HepG2 (cell line): ENCODE measurements around the gene SLX9. TPM values are rescaled to one million over a fixed set of nuclear protein-coding genes. Genes with fewer than 3 reads are reported as not detected.

Source experiments
- ATAC-seq: fragments of 200-7000 bp; cut with Tn5 transposase; 3 replicates; pipeline ENCODE4 v1.9.1; 2020; ENCODE audit warnings: mild to moderate bottlenecking, moderate library complexity
- BruUV-seq: library from RNA; stranded (reverse); fragments of 400-500 nt; replicated peaks from 2 replicates; lab custom pipeline; 2021; lab: Mats Ljungman, UMichigan
- CTCF ChIA-PET: fragments of 300-600 bp; formaldehyde crosslinking; extraction: SDS; loops from one replicate; lab custom pipeline; 2021; ENCODE audit warnings: low total read pairs, inconsistent platforms, low intra/inter-chr PET ratio; lab: Yijun Ruan, JAX
- POLR2A ChIA-PET: fragments of 350-600 bp; sonication (Branson Sonifier 250); formaldehyde crosslinking; loops from one replicate; lab custom pipeline; 2020; ENCODE audit warnings: antibody characterized with exemption, inconsistent platforms; lab: Yijun Ruan, JAX
- DNase-seq: peaks from one replicate; pipeline ENCODE4 v3.0.0-alpha.2; 2015; ENCODE audit warnings: low spot score
- FAIRE-seq: peaks from 3 replicates; lab custom pipeline; 2011; peaks lifted over from hg19 to GRCh38; lab: Jason Lieb, UNC
- H2AFZ ChIP-seq: one replicate; pipeline ENCODE4 v1.6.1; 2011; ENCODE audit warnings: low read length, inconsistent platforms
- H3K27ac ChIP-seq: fragments of 300-600 bp; 3 replicates; pipeline ENCODE4 v1.8.0; 2011; ENCODE audit warnings: mixed run types, mild to moderate bottlenecking, mixed read lengths, low read length, inconsistent platforms; ENCODE audit not compliant: insufficient read depth; ENCODE audit errors: extremely low read length
- H3K27me3 ChIP-seq, 2 experiments: fragments of 200-600 bp in 1 of 2; 2 replicates in 1 of 2; 3 replicates in 1 of 2; pipeline versions ENCODE4 v1.6.0 to v1.8.0; 2011; ENCODE audit warnings: low read length in 2 of 2, mild to moderate bottlenecking in 2 of 2, moderate library complexity in 2 of 2, inconsistent platforms in 1 of 2; ENCODE audit not compliant: insufficient read depth in 2 of 2, control insufficient read depth in 1 of 2
- H3K36me3 ChIP-seq, 2 experiments: fragments of 200-600 bp in 1 of 2; replicated peaks in 1 of 2; 2 replicates in 1 of 2; 3 replicates in 1 of 2; pipeline versions ENCODE4 v1.5.1 to v1.8.0; 2011; ENCODE audit warnings: low read length in 2 of 2, inconsistent platforms in 1 of 2; ENCODE audit not compliant: insufficient read depth in 2 of 2, control insufficient read depth in 1 of 2
- H3K4me1 ChIP-seq: 2 replicates; pipeline ENCODE4 v1.5.1; 2012; ENCODE audit warnings: low read length, inconsistent platforms; ENCODE audit not compliant: insufficient read depth
- H3K4me2 ChIP-seq: 2 replicates; pipeline ENCODE4 v1.6.0; 2011; ENCODE audit warnings: low read depth, low read length, inconsistent platforms
- H3K4me3 ChIP-seq, 3 experiments: fragments of 200-600 bp in 1 of 3; sonication (generic), shearing (Covaris generic) in 1 of 3; replicated peaks in 1 of 3; 2 replicates each; pipeline ENCODE4 v1.5.1; 2011 to 2016; ENCODE audit warnings: low read length in 3 of 3, inconsistent platforms in 2 of 3, low read depth in 2 of 3, mild to moderate bottlenecking in 2 of 3, control low read depth in 1 of 3, mixed read lengths in 1 of 3; ENCODE audit not compliant: insufficient read depth in 1 of 3
- H3K79me2 ChIP-seq: one replicate; pipeline ENCODE4 v1.6.1; 2011; ENCODE audit warnings: low read length, inconsistent platforms; ENCODE audit not compliant: insufficient read depth
- H3K9ac ChIP-seq: 2 replicates; pipeline ENCODE4 v1.6.0; 2011; ENCODE audit warnings: mild to moderate bottlenecking, low read depth, low read length, inconsistent platforms; ENCODE audit not compliant: insufficient read depth
- H3K9me3 ChIP-seq: 2 replicates; pipeline ENCODE4 v1.5.1; 2012; ENCODE audit warnings: mild to moderate bottlenecking, low read length
- H4K20me1 ChIP-seq: 2 replicates; pipeline ENCODE4 v1.6.0; 2011; ENCODE audit warnings: inconsistent platforms, mild to moderate bottlenecking, low read length, moderate library complexity; ENCODE audit not compliant: insufficient read depth
- AFF4 ChIP-seq: sonication (generic); formaldehyde crosslinking; IDR thresholded peaks from 2 replicates; pipeline ENCODE4 v1.4.0; 2020; ENCODE audit warnings: missing genetic modification reagents
- CAMTA2 ChIP-seq: sonication (generic); formaldehyde crosslinking; IDR thresholded peaks from 2 replicates; pipeline ENCODE4 v1.4.0; 2020; ENCODE audit warnings: mild to moderate bottlenecking, missing genetic modification reagents, borderline replicate concordance
- ELF4 ChIP-seq: sonication (generic); formaldehyde crosslinking; IDR thresholded peaks from 2 replicates; pipeline ENCODE4 v1.5.0; 2020; ENCODE audit warnings: missing genetic modification reagents, mild to moderate bottlenecking, moderate library complexity, borderline replicate concordance
- HMG20A ChIP-seq: IDR thresholded peaks from 2 replicates; pipeline ENCODE4 v1.6.1; 2016; ENCODE audit warnings: borderline replicate concordance
- U2AF1 ChIP-seq: fragments of 200-400 bp; formaldehyde crosslinking; optimal IDR thresholded peaks from 2 replicates; pipeline ENCODE3; 2017; ENCODE audit warnings: mild to moderate bottlenecking, low read depth, low read length
- ZGPAT ChIP-seq: IDR thresholded peaks from 2 replicates; pipeline ENCODE4 v1.6.1; 2016; ENCODE audit warnings: mild to moderate bottlenecking
- ZNF207 ChIP-seq: fragments of 450-650 bp; IDR thresholded peaks from 2 replicates; pipeline ENCODE4 v1.6.1; 2016; ENCODE audit warnings: antibody characterized with exemption, borderline replicate concordance
- ZNF235 ChIP-seq: sonication (generic); formaldehyde crosslinking; IDR thresholded peaks from 2 replicates; pipeline ENCODE4 v1.8.1; 2023; ENCODE audit warnings: mild to moderate bottlenecking, missing genetic modification reagents, borderline replicate concordance
- ZNF282 ChIP-seq: fragments of 450-650 bp; IDR thresholded peaks from 2 replicates; pipeline ENCODE4 v1.6.1; 2018; ENCODE audit not compliant: partially characterized antibody
- ZNF569 ChIP-seq: sonication (generic); formaldehyde crosslinking; IDR thresholded peaks from 2 replicates; pipeline ENCODE4 v1.5.0; 2020; ENCODE audit warnings: mild to moderate bottlenecking, missing genetic modification reagents, moderate library complexity, borderline replicate concordance
- ZNF674 ChIP-seq: sonication (generic); formaldehyde crosslinking; IDR thresholded peaks from 2 replicates; pipeline ENCODE4 v1.5.0; 2020; ENCODE audit warnings: low read depth, mild to moderate bottlenecking, missing genetic modification reagents
- ZNF713 ChIP-seq: sonication (generic); formaldehyde crosslinking; IDR thresholded peaks from 2 replicates; pipeline ENCODE4 v1.4.0; 2020; ENCODE audit warnings: mild to moderate bottlenecking, missing genetic modification reagents
- ZNF784 ChIP-seq: sonication (generic); formaldehyde crosslinking; IDR thresholded peaks from 2 replicates; pipeline ENCODE4 v1.5.1; 2020; ENCODE audit warnings: missing genetic modification reagents, mild to moderate bottlenecking, borderline replicate concordance
- WGBS: methylation state at CpG from one replicate; pipeline ENCODE4 v1.1.6; 2017; ENCODE audit warnings: low lambda C conversion rate; 5-methylcytosine and 5-hydroxymethylcytosine counted together
- in situ Hi-C: cut with HindIII; loops from 2 replicates; pipeline ENCODE4 v1.10.0; 2017; ENCODE audit warnings: low pct_unique_long_range_greater_than_20kb; ENCODE audit not compliant: extremely low pct_ligation_motif_present
- intact Hi-C: fragments of 100-400 bp; cut with micrococcal nuclease; formaldehyde crosslinking; loops from one replicate; pipeline ENCODE4 v1.10.0; 2022; ENCODE audit not compliant: unreplicated experiment
- polyA plus RNA-seq, 8 experiments: library from polyadenylated mRNA; depleted of rRNA in 3 of 8; stranded (reverse) in 7 of 8; unstranded in 1 of 8; fragments of >200 nt; fragmentation: Illumina TruSeq in 4 of 8; extraction: Trizol in 4 of 8; gene quantifications; 2 replicates each; pipeline versions ENCODE4 v1.2.1 to v1.2.3, GENCODE V29; 2011 to 2016; ENCODE audit warnings: low read depth in 4 of 8, missing spikeins in 1 of 8, mixed read lengths in 1 of 8; ENCODE audit not compliant: insufficient read depth in 1 of 8
- total RNA-seq, 5 experiments: library from RNA; depleted of rRNA; stranded (reverse); fragments of >200 nt; fragmentation: Illumina TruSeq; extraction: Trizol; gene quantifications; 2 replicates each; pipeline ENCODE4 v1.2.3, GENCODE V29; 2016; ENCODE audit warnings: low read depth in 1 of 5

The SLX9 gene
- total and polyA plus RNA-seq, 2 of the 13 experiments (the other 11 are each of a cell fraction or from before 2014, with no cell fraction given): 21.0 to 47.1 TPM

- TF ChIP-seq ZGPAT (CRISPR knock-in tag): no peak
These were observed 39.9 kb upstream of the SLX9 start (continued) for GRCh38 chr21:44899768-44900558.

DNA sequence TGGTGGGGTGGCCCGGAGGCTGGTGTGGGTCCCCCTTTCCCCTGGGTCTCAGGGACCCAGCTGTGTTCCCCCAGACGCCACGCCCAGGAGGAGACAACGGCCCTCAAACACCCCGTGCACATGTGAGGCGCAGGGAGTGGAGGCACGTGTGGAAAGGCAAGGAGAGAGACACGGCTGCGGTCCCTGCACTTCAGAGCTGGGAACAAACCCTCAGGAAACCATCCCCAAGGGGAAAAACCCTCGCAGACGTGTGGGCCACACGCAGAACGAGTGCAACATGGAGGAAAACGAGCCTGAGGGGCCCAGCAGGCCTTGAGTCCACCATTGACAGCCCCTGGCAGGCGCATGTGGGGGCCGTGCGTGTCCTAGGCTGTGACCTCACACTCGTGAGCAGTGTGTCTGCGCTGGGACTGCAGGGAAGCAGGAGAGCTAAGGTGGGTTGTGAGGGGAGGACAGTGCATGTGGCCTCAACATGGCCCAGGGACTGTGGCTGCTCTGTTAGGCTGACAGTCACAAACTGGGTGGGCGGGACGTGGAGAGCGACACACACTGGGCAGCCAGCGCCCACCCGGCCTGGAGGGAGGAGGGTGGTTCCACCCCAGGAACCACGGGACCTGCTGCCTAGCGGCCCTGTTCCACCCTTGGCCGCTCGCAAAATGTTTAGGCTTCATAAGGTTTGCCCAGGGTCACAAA, 39.1 kb upstream of the SLX9 start:
- intact Hi-C loops: no loop called here
- Histone ChIP-seq H3K9me3 (no peaks in the 10 kb centered on the region), H4K20me1 (no peaks in the 10 kb centered on the region), H3K4me3 (no peak overlapping the region), H3K36me3 (peaks cover 0 to 10% of the 10 kb centered on the region in 2 experiments; a peak in 3 of 5 replicates), H2AFZ (no peak overlapping the region), H3K27ac (no peak overlapping the region), H3K4me1 (peaks cover 30% of the 10 kb centered on the region), H3K79me2 (no peaks in the 10 kb centered on the region), H3K9ac (no peak overlapping the region), H3K4me2 (no peak overlapping the region), H3K27me3 (no peaks in the 10 kb centered on the region)
- no peak for ATAC-seq
- 82% methylated on average over 24 of the region's 28 CpGs for WGBS
- in situ Hi-C loops: no loop called here
- ChIA-PET CTCF (no interaction called here), POLR2A (no interaction called here)
- no peak for DNase-seq
- BruUV-seq: no TSS peak
- no peak for FAIRE-seq
- no peak for TF ChIP-seq ZNF784 (CRISPR knock-in tag)
- no peak for TF ChIP-seq ZNF674 (CRISPR knock-in tag)
- no peak for TF ChIP-seq CAMTA2 (CRISPR knock-in tag)
- TF ChIP-seq ZNF207: no peak
- TF ChIP-seq ZNF569 (CRISPR knock-in tag): no peak
- no peak for TF ChIP-seq HMG20A (CRISPR knock-in tag)
- TF ChIP-seq ZNF235: no peak
- TF ChIP-seq ZNF713 (CRISPR knock-in tag): no peak
- no peak for TF ChIP-seq ELF4
- no peak for TF ChIP-seq ZGPAT (CRISPR knock-in tag)
- TF ChIP-seq AFF4 (CRISPR knock-in tag): no peak
- TF ChIP-seq ZNF282: no peak
- no peak for TF ChIP-seq U2AF1
